Activated naive CD8-positive, alpha-beta T cell treated with anti-CD3 and anti-CD28 coated beads, Interleukin-2, amount 50 U/mL, for 16 hours (primary cell): ENCODE measurements around the gene FGF14.

Experiments
- DNase-seq: peaks from one replicate; pipeline ENCODE4 v3.0.0-alpha.2; 2020; ENCODE audit warnings: low read depth, low spot score

Gene FGF14

GRCh38 chr13:101728021-101728420 lies 673.8 kb downstream of the FGF14 start:
- no peak for DNase-seq

- no peak for DNase-seq
Observed at GRCh38 chr13:101727118-101727517, 674.7 kb downstream of the FGF14 start.

- DNase-seq: no peak
Observed at GRCh38 chr13:101726681-101727080, 675.2 kb downstream of the FGF14 start.

GRCh38 chr13:101718496-101718895 lies 683.4 kb downstream of the FGF14 start:
- no peak for DNase-seq

- no peak for DNase-seq
Observed at GRCh38 chr13:101717353-101717752, 684.5 kb downstream of the FGF14 start.

- DNase-seq: no peak
Observed at GRCh38 chr13:101714195-101714594, 687.7 kb downstream of the FGF14 start.

- DNase-seq: no peak
Observed at GRCh38 chr13:101712026-101712348, 689.9 kb downstream of the FGF14 start.

GRCh38 chr13:101711307-101712025 lies 690.4 kb downstream of the FGF14 start:
- no peak for DNase-seq

- DNase-seq: no peak
Observed at GRCh38 chr13:101709952-101710351, 691.9 kb downstream of the FGF14 start.

GRCh38 chr13:101708115-101708514 lies 693.7 kb downstream of the FGF14 start:
- no peak for DNase-seq

GRCh38 chr13:101707659-101708058 lies 694.2 kb downstream of the FGF14 start:
- DNase-seq: no peak

GRCh38 chr13:101706651-101707050 lies 695.2 kb downstream of the FGF14 start:
- DNase-seq: no peak

- DNase-seq: no peak
Observed at GRCh38 chr13:101703838-101704237, 698.0 kb downstream of the FGF14 start.

GRCh38 chr13:101703081-101703480 lies 698.8 kb downstream of the FGF14 start:
- DNase-seq: no peak

- no peak for DNase-seq
Observed at GRCh38 chr13:101700598-101700997, 701.2 kb downstream of the FGF14 start.

- no peak for DNase-seq
Observed at GRCh38 chr13:101698400-101698799, 703.4 kb downstream of the FGF14 start.

- no peak for DNase-seq
Observed at GRCh38 chr13:101697745-101698144, 704.1 kb downstream of the FGF14 start.

GRCh38 chr13:101695870-101696516 lies 705.9 kb downstream of the FGF14 start:
- DNase-seq: no peak

GRCh38 chr13:101691341-101691860 lies 710.4 kb downstream of the FGF14 start:
- DNase-seq: no peak

GRCh38 chr13:101690871-101691270 lies 711.0 kb downstream of the FGF14 start:
- DNase-seq: no peak

GRCh38 chr13:101686003-101686402 lies 715.8 kb downstream of the FGF14 start:
- no peak for DNase-seq

- no peak for DNase-seq
Observed at GRCh38 chr13:101681834-101682233, 720.0 kb downstream of the FGF14 start.

GRCh38 chr13:101673360-101674105 lies 728.3 kb downstream of the FGF14 start:
- DNase-seq: no peak
